GM12878 (cell line): ENCODE data around the gene RNU6-9. TPM values are rescaled to one million over a fixed set of nuclear protein-coding genes. Genes with fewer than 3 reads are reported as not detected.

ENCODE experiments used
- GATAD2B ChIP-seq: fragments of 450-650 bp; conservative IDR thresholded peaks from 2 replicates; pipeline ENCODE4 v1.6.1; 2017; ENCODE audit warnings: low read depth, mild to moderate bottlenecking, moderate library complexity
- IRF4 ChIP-seq: IDR thresholded peaks from 2 replicates; pipeline ENCODE4 v1.6.1; 2011; ENCODE audit warnings: low read depth, low read length
- KLF5 ChIP-seq: fragments of 450-650 bp; IDR thresholded peaks from 2 replicates; pipeline ENCODE4 v1.6.1; 2014; ENCODE audit warnings: mild to moderate bottlenecking; ENCODE audit not compliant: partially characterized antibody
- NFIC ChIP-seq: IDR thresholded peaks from 2 replicates; pipeline ENCODE4 v1.6.1; 2012; ENCODE audit warnings: low read depth, mild to moderate bottlenecking, inconsistent platforms, low read length, moderate library complexity
- PAX5 ChIP-seq: IDR thresholded peaks from 2 replicates; pipeline ENCODE4 v1.6.1; 2011; ENCODE audit warnings: low read depth, low read length, borderline replicate concordance
- RAD51 ChIP-seq: fragments of 450-650 bp; IDR thresholded peaks from 2 replicates; pipeline ENCODE4 v1.6.1; 2016; ENCODE audit warnings: moderate library complexity, mild to moderate bottlenecking, inconsistent platforms
- RELB ChIP-seq: fragments of 450-650 bp; IDR thresholded peaks from 2 replicates; pipeline ENCODE4 v1.6.1; 2017; ENCODE audit warnings: low read depth, mild to moderate bottlenecking, moderate library complexity
- SIX5 ChIP-seq: IDR thresholded peaks from 2 replicates; pipeline ENCODE4 v1.6.1; 2011; ENCODE audit warnings: mild to moderate bottlenecking, low read depth, low read length, moderate library complexity; ENCODE audit not compliant: severe bottlenecking
- SKIL ChIP-seq: fragments of 450-650 bp; IDR thresholded peaks from 2 replicates; pipeline ENCODE4 v1.6.1; 2017; ENCODE audit warnings: mild to moderate bottlenecking, low read depth, inconsistent platforms; ENCODE audit not compliant: poor library complexity, severe bottlenecking
- SRF ChIP-seq, 2 experiments: IDR thresholded peaks; 2 replicates each; pipeline ENCODE4 v1.6.1; 2011; ENCODE audit warnings: low read depth in 2 of 2, low read length in 2 of 2, mild to moderate bottlenecking in 1 of 2, moderate library complexity in 1 of 2
- SUPT20H ChIP-seq: IDR thresholded peaks from 2 replicates; pipeline ENCODE4 v1.6.1; 2011; ENCODE audit warnings: low read depth, mild to moderate bottlenecking, low read length, moderate library complexity, borderline replicate concordance; ENCODE audit not compliant: control insufficient read depth
- TBL1XR1 ChIP-seq: IDR thresholded peaks from 2 replicates; pipeline ENCODE4 v1.6.1; 2012; ENCODE audit warnings: low read depth, low read length, improper control_type of control experiment
- TCF12 ChIP-seq: IDR thresholded peaks from 2 replicates; pipeline ENCODE4 v1.6.1; 2011; ENCODE audit warnings: low read depth, mild to moderate bottlenecking, low read length
- USF2 ChIP-seq: IDR thresholded peaks from 2 replicates; pipeline ENCODE4 v1.6.1; 2011; ENCODE audit warnings: low read depth, low read length, improper control_type of control experiment, borderline replicate concordance
- ZBTB4 ChIP-seq: fragments of 450-650 bp; formaldehyde crosslinking; IDR thresholded peaks from 2 replicates; pipeline ENCODE4 v1.4.0; 2022; ENCODE audit warnings: mild to moderate bottlenecking, moderate library complexity
- ZSCAN29 ChIP-seq: fragments of 450-650 bp; IDR thresholded peaks from 2 replicates; pipeline ENCODE4 v1.6.1; 2017; ENCODE audit warnings: mild to moderate bottlenecking, moderate library complexity
- polyA plus RNA-seq, 11 experiments: library from polyadenylated mRNA; depleted of rRNA in 4 of 11; unstranded in 6 of 11; stranded (reverse) in 5 of 11; fragments of >200 nt; fragmentation: Nextera tagmentation in 4 of 11; fragmentation: Illumina TruSeq in 1 of 11; extraction: Ambion mirVana in 4 of 11; extraction: Trizol in 1 of 11; gene quantifications; 1 replicate in 1 of 11; 2 replicates in 10 of 11; pipeline versions ENCODE4 v1.2.1 to v1.2.3, GENCODE V29; 2011 to 2016; ENCODE audit warnings: inconsistent platforms in 2 of 11, missing spikeins in 2 of 11, low read depth in 1 of 11
- total RNA-seq, 4 experiments: library from RNA; depleted of rRNA in 3 of 4; stranded (reverse); fragments of >200 nt in 3 of 4; fragmentation: Illumina TruSeq in 1 of 4; extraction: Trizol in 1 of 4; gene quantifications; 2 replicates each; pipeline versions ENCODE4 v1.2.1 to v1.2.3, GENCODE V29; 2013 to 2021
- TF ChIP-seq, protein P1 (sequence below): fragments of 450-650 bp; conservative IDR thresholded peaks from 2 replicates; pipeline ENCODE4 v1.6.1; 2017; ENCODE audit warnings: mild to moderate bottlenecking, moderate library complexity
- TF ChIP-seq, protein P2 (sequence below): IDR thresholded peaks from 2 replicates; pipeline ENCODE4 v1.6.1; 2012; ENCODE audit warnings: low read depth, low read length, improper control_type of control experiment

The RNU6-9 gene
- total and polyA plus RNA-seq, 10 of the 15 experiments (the other 5 are each of a cell fraction or from before 2014, with no cell fraction given): not detected

DNA sequence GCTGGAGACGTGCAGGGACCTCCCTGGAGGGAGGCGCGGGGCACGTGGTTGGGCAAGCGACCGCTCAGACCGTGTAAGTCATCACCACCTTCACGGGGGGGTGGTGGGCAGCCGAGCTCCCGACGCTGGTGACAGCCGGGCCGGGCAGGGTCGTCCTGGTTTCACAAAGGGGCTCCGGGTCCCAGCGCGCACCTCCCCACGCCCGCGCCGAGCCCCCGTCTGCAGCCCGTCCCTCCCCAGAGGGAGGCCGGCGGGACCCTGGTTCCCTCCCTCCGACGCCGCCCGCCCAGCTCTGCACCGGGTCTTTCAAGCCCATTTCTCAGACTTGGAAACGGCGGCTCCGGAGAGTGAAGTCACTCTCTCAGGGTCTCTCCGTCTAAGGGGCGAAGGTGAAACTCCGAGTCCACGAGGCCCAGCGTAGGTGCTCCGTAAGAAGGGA is 31.8 kb downstream of the RNU6-9 start (continued):
- TF ChIP-seq PAX5: no peak
- TF ChIP-seq KLF5: no peak
- TF ChIP-seq IRF4: no peak
- no peak for TF ChIP-seq TBL1XR1
- no peak for TF ChIP-seq SUPT20H
- TF ChIP-seq TCF12: no peak
- no peak for TF ChIP-seq NFIC
- TF ChIP-seq, protein P1, sequence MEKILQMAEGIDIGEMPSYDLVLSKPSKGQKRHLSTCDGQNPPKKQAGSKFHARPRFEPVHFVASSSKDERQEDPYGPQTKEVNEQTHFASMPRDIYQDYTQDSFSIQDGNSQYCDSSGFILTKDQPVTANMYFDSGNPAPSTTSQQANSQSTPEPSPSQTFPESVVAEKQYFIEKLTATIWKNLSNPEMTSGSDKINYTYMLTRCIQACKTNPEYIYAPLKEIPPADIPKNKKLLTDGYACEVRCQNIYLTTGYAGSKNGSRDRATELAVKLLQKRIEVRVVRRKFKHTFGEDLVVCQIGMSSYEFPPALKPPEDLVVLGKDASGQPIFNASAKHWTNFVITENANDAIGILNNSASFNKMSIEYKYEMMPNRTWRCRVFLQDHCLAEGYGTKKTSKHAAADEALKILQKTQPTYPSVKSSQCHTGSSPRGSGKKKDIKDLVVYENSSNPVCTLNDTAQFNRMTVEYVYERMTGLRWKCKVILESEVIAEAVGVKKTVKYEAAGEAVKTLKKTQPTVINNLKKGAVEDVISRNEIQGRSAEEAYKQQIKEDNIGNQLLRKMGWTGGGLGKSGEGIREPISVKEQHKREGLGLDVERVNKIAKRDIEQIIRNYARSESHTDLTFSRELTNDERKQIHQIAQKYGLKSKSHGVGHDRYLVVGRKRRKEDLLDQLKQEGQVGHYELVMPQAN: no peak
- no peak for TF ChIP-seq SIX5
- peak; percentile 27; the same call in 1 of the 2 replicates for TF ChIP-seq ZBTB4
- TF ChIP-seq GATAD2B: peak; percentile 76; the same call in 1 of the 2 replicates
- TF ChIP-seq, protein P2, sequence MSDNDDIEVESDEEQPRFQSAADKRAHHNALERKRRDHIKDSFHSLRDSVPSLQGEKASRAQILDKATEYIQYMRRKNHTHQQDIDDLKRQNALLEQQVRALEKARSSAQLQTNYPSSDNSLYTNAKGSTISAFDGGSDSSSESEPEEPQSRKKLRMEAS: peak; percentile 87
- no peak; the same call in 1 of the 2 replicates for TF ChIP-seq RELB
- TF ChIP-seq ZSCAN29: no peak
- TF ChIP-seq SKIL: no peak
- peak; percentile 66 for TF ChIP-seq RAD51
- peak; percentile 18 for TF ChIP-seq USF2
- no peak for TF ChIP-seq SRF (IDR thresholded peaks at IDR 0.05; ENCODE audit: low read depth in 2 of 2, low read length in 2 of 2)
